Smooth muscle cell (in vitro differentiated cells): ENCODE data around the gene CENPP. TPM values are rescaled to one million over a fixed set of nuclear protein-coding genes. Genes with fewer than 3 reads are reported as not detected.
A peak's percentile ranks its signal among the peaks of the same experiment; 100 is the strongest.

Experiments used
- DNase-seq: peaks from one replicate; lab custom pipeline; 2025; ENCODE audit not compliant: unreplicated experiment; lab: John Stamatoyannopoulos, UW
- H2AFZ ChIP-seq: fragments of 200-600 bp; sonication (generic); 2 replicates; pipeline ENCODE4 v1.6.0; 2016; ENCODE audit warnings: antibody characterized with exemption, low read depth, mild to moderate bottlenecking
- H3F3A ChIP-seq: fragments of 200-600 bp; sonication (generic); 2 replicates; pipeline ENCODE4 v1.6.0; 2017; ENCODE audit warnings: antibody characterized with exemption, low read depth
- H3K27ac ChIP-seq: fragments of 200-600 bp; sonication (generic); 2 replicates; pipeline ENCODE4 v1.5.1; 2016; ENCODE audit warnings: low read depth, mild to moderate bottlenecking
- H3K27me3 ChIP-seq: fragments of 200-600 bp; sonication (generic); 2 replicates; pipeline ENCODE4 v1.6.1; 2016; ENCODE audit warnings: low read depth, mild to moderate bottlenecking
- H3K36me3 ChIP-seq: fragments of 200-600 bp; sonication (generic); 2 replicates; pipeline ENCODE4 v1.5.1; 2016; ENCODE audit warnings: low read depth
- H3K4me1 ChIP-seq: fragments of 200-600 bp; sonication (generic); 2 replicates; pipeline ENCODE4 v1.5.1; 2016; ENCODE audit warnings: low read depth
- H3K4me2 ChIP-seq: fragments of 200-600 bp; sonication (generic); 2 replicates; pipeline ENCODE4 v1.6.0; 2016; ENCODE audit warnings: mild to moderate bottlenecking
- H3K4me3 ChIP-seq: fragments of 200-600 bp; sonication (generic); 2 replicates; pipeline ENCODE4 v1.5.1; 2016; ENCODE audit warnings: mild to moderate bottlenecking
- H3K79me2 ChIP-seq: fragments of 200-600 bp; sonication (generic); 2 replicates; pipeline ENCODE4 v1.6.0; 2016; ENCODE audit warnings: low read depth, mild to moderate bottlenecking
- H3K9ac ChIP-seq: fragments of 200-600 bp; sonication (generic); 2 replicates; pipeline ENCODE4 v1.6.0; 2016; ENCODE audit warnings: low read depth
- H3K9me3 ChIP-seq: fragments of 200-600 bp; sonication (generic); replicated peaks from 2 replicates; pipeline ENCODE4 v1.5.1; 2016; ENCODE audit warnings: low read depth
- H4K20me1 ChIP-seq: fragments of 200-600 bp; sonication (generic); 2 replicates; pipeline ENCODE4 v1.6.0; 2016; ENCODE audit warnings: low read depth
- CTCF ChIP-seq: fragments of 200-600 bp; sonication (generic); IDR thresholded peaks from 2 replicates; pipeline ENCODE4 v1.5.1; 2017; ENCODE audit warnings: borderline replicate concordance, mild to moderate bottlenecking, antibody characterized with exemption; ENCODE audit not compliant: insufficient read depth, poor library complexity, severe bottlenecking
- WGBS: methylation state at CpG from one replicate; pipeline ENCODE4 v1.1.7; 2016; ENCODE audit warnings: low lambda C conversion rate; 5-methylcytosine and 5-hydroxymethylcytosine counted together
- polyA plus RNA-seq: library from polyadenylated mRNA; unstranded; fragments of >200 nt; fragmentation: Nextera tagmentation; extraction: Ambion mirVana; gene quantifications from 2 replicates; pipeline ENCODE4 v1.2.1, GENCODE V29; 2016
- total RNA-seq: library from RNA; depleted of rRNA; stranded (reverse); fragments of >200 nt; gene quantifications from 2 replicates; pipeline ENCODE4 v1.2.3, GENCODE V29; 2014

Gene CENPP
- total and polyA plus RNA-seq, 2 experiments from 2014 or later = 4.2 to 17.5 TPM

GRCh38 chr9:92402360-92402759 lies 76.6 kb downstream of the CENPP start:
- 59% methylated on average over 1 of the region's 1 CpG for WGBS
- Histone ChIP-seq H3K4me2 (peak overlapping the region; percentile 62), H3K9ac (peak overlapping the region; percentile 13), H3K4me3 (peak overlapping the region; percentile 17), H3K27me3 (no peaks in the 10 kb centered on the region), H3K4me1 (no peaks in the 10 kb centered on the region), H3K36me3 (no peaks in the 10 kb centered on the region), H3K79me2 (no peaks in the 10 kb centered on the region), H2AFZ (no peak overlapping the region), H4K20me1 (no peaks in the 10 kb centered on the region), H3F3A (no peaks in the 10 kb centered on the region), H3K27ac (peak overlapping the region; percentile 50), H3K9me3 (no peaks in the 10 kb centered on the region)
- TF ChIP-seq CTCF = no peak
- DNase-seq = no peak

DNA sequence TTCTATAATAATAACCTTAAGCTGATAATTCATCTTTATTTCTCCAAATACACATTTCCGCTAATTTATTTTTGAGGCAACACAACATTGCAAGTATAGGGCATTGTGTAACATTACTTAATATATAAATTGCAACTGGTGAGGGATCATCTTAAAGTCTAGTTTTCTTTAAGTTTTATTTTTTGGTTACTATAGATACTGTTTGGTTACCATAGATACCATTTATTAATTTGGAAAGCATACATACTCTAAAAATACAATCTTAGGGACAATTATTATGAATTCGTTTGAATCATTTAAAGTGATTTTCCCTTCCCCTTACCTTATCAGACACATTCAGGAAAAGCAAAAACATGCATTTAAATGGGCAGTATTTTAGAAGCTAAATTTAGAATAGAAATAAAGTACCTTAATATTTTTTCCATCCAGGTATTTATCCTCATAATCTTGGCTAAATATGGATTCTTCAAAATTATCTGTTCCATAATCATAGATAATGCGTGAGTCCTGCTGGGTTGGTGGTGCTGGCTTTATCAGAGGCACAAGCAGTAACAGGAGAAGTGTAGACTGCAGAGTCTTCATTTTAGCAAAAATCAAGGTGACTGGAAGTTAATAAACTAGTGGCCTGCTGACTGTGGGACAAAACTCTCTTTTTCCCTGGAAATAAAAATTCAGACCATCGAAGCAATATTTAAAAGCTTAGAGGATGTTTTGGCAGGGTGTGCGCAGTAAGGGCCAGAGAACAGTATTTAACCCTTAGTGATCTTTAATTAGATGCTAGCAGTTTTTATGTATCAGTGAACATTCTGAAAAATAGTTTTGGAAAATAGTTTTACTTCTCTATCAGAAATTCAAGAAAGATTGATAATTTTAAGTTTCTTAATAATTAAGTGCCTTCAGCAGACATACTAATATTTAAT lies 77.3 kb downstream of the CENPP start:
- H3F3A ChIP-seq = no peaks in the 10 kb centered on the region
- H3K9me3 ChIP-seq = no peaks in the 10 kb centered on the region
- H3K4me2 ChIP-seq = peak overlapping the region; percentile 62
- 82% methylated on average over 5 of the region's 5 CpGs for WGBS
- peak overlapping the region; percentile 50 for H3K27ac ChIP-seq
- no peaks in the 10 kb centered on the region for H4K20me1 ChIP-seq
- DNase-seq = no peak
- H3K9ac ChIP-seq = peak overlapping the region; percentile 44
- no peaks in the 10 kb centered on the region for H3K27me3 ChIP-seq
- H3K4me3 ChIP-seq = peak overlapping the region; percentile 17
- no peak for TF ChIP-seq CTCF
- H3K4me1 ChIP-seq = no peaks in the 10 kb centered on the region
- no peak overlapping the region for H2AFZ ChIP-seq
- H3K36me3 ChIP-seq = no peaks in the 10 kb centered on the region
- no peaks in the 10 kb centered on the region for H3K79me2 ChIP-seq

DNA sequence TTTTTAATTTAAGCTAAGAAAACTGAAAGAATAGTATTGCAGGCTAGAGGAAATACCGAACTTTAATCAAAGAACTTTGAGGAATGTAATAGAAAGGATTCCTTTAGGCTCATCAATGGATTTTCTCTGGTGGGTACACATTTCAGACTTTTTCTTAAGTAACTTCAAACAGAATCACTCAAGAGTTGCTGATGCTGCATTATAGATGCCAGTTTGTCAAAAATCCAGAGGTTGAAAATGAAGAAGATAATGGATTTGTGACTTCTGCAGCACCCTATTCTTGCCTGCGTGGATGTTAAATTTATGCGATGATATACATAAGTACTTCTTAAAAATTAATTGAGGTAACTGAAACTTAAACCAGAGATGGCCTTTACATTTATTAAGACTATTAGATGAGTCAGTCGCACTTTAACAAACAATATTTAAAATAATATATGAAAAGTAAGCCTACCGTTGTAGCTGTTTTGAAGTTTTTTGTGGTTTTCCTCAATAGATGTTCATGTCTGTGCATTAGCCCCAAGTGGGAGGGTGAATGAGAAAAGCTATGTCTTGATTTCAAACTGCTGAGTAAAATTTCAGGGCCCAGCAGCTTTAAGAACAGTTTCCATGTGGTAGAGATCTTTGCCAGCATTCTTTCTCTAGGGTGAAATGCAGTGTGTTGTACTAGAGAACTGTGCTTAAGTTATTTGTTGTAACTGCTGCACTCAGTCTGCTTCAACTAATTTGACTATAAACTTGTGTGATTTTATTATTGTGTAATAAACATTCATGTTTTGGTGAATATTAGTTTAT lies 78.5 kb downstream of the CENPP start, which contains the start of gene OGN:
TSS of gene OGN (minus strand) at position 537 of the 795 bp plus-strand sequence. CDS start 1,171 bp downstream, outside the sequence.
- peak within 1 kb of the TSS; percentile 50 for H3K27ac ChIP-seq
- peak within 1 kb of the TSS; percentile 17 for H3K4me3 ChIP-seq
- H3K27me3 ChIP-seq = no peaks in the 10 kb centered on the region
- no peaks in the 10 kb centered on the region for H3K9me3 ChIP-seq
- H3K9ac ChIP-seq = peak within 1 kb of the TSS; percentile 44
- 81% methylated on average over 5 of the region's 5 CpGs for WGBS
- TF ChIP-seq CTCF = no peak
- no peaks in the 10 kb centered on the region for H3K36me3 ChIP-seq
- H2AFZ ChIP-seq = no peak within 1 kb of the TSS
- DNase-seq = no peak
- H3K4me1 ChIP-seq = no peaks in the 10 kb centered on the region
- no peaks in the 10 kb centered on the region for H3F3A ChIP-seq
- H4K20me1 ChIP-seq = no peaks in the 10 kb centered on the region
- H3K4me2 ChIP-seq = peak within 1 kb of the TSS; percentile 62
- no peaks in the 10 kb centered on the region for H3K79me2 ChIP-seq
